Stimulated activated CD8-positive, alpha-beta memory T cell treated with anti-CD3 and anti-CD28 coated beads, Interleukin-4, amount 100 ng/mL, for 4 hours (primary cell): ENCODE measurements around the gene RBFA.
"Not testable (repeated sequence)": the region's sequence is repeated elsewhere in the genome, so short reads cannot be mapped to it uniquely, and the experiment has no call there.

ENCODE experiments used
- DNase-seq, 2 donors: peaks; one replicate each; pipeline ENCODE4 v3.0.0-alpha.2; 2020; ENCODE audit warnings: low read depth in 2 of 2, low spot score in 1 of 2

Gene RBFA, protein sequence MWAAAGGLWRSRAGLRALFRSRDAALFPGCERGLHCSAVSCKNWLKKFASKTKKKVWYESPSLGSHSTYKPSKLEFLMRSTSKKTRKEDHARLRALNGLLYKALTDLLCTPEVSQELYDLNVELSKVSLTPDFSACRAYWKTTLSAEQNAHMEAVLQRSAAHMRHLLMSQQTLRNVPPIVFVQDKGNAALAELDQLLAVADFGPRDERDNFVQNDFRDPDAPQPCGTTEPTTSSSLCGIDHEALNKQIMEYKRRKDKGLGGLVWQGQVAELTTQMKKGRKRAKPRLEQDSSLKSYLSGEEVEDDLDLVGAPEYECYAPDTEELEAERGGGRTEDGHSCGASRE

DNA sequence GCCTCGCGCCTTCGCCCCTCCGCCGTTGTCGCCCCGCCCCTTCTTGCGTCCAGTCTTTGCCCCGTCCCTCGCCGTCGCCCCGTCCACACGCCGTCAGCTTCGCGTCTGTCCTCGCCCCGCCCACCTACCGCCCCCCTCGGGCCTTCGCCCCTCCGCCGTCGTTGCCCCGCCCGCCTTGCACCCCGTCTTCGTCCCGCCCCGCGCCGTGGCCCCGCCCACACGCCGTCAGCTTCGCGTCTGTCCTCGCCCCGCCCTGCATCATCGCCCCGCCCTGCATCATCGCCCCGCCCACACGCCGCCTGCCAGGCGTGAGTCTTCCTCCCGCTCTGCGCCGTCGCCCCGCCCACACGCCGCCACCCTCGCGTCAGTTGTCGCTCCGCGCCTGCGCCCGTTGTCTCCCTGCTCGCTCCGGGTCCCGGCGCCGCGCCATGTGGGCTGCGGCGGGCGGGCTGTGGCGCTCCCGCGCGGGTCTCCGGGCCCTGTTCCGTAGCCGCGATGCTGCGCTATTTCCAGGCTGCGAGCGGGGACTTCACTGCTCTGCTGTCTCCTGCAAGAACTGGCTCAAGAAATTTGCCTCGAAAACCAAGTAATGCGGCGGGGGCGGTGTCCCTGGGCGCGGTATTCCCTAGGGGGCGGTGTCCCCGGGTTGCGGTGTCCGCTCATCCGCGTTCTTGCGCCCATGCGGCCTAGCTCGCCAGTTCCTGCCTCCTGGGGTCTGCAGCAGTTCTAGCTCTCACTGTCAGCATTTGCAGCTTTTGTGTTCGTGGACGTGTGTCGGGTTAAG lies at the start of gene RBFA:
Gene RBFA, plus strand, starts transcription at position 367 of the 784 bp plus-strand sequence. Its CDS starts 62 bp downstream, at position 429.
- DNase-seq = peak; percentile 100

DNA sequence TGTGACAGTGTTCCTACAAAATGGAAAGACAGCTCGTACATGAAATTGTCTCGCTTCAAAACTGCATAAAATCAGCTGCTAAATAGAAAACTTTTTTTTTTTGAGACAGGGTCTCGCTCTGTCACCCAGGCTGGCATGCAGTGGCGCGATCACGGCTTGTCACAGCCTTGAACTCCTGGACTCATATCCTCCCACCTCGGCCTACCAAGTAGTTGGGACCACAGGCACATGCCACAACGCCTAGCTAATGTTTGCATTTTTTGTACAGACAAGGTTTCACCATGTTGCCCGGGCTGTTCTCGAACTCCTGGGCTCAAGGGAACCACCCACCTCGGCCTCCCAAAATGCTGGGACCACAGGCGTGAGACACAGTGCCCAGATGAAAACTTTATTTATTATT lies 49.1 kb upstream of the RBFA start:
- no peak for DNase-seq

DNA sequence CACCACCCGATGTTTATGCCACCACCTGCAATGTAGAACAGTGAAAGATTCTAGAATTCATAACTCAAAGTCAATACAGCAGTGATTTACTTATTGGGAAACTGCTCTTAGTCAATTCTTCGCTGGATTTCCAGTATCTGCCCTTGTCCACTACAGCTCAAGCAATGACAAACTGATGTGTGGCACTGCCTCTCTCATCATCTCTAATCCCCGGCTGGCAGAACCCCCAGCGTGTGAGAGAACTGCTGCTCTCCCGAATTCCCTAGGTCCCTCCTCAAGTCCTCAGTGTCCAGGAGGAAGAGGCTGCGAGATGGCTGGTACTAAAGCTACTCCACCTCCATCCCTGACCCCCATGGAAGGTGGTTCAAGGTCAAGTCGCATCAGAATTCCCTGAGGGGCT lies 47.5 kb upstream of the RBFA start:
- no peak for DNase-seq

DNA sequence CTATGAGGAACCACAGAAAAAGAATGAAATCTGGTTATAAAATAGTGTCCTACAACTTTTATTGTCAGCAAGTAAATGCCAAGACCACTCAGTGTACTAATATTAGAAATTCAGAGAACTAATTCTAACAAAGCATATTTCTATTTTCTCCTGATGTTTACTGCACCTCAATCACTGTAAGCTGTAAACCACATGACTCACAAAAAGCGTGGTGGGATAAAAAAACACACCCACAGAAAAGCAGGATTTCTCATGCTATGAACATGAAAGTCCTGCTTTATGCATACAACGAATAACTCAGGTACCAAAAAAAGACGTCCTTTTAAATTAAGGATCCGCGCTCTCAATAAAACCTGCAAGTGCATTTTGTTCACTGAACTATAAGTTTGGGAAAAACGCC lies 46.7 kb upstream of the RBFA start:
- DNase-seq = no peak

DNA sequence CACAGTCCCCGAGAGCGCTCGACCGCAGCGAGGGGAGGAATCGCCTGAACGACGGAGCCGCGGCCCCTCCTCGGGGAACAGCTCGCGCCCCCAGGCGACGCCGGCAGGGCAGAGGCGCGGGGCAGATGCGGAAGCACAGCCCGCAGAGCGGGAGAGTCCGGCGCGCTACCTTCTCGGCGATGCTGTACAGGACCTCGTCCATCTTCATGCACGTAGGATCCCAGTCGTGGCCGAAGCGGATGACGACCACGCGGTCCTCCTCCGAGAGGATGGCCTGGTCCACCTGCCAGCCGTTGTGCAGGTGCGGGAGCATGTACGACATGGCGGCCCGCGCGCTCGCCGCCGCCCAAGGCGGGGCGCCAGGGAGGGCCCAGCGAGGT lies 46.2 kb upstream of the RBFA start:
- peak; percentile 12 to 21 for DNase-seq

DNA sequence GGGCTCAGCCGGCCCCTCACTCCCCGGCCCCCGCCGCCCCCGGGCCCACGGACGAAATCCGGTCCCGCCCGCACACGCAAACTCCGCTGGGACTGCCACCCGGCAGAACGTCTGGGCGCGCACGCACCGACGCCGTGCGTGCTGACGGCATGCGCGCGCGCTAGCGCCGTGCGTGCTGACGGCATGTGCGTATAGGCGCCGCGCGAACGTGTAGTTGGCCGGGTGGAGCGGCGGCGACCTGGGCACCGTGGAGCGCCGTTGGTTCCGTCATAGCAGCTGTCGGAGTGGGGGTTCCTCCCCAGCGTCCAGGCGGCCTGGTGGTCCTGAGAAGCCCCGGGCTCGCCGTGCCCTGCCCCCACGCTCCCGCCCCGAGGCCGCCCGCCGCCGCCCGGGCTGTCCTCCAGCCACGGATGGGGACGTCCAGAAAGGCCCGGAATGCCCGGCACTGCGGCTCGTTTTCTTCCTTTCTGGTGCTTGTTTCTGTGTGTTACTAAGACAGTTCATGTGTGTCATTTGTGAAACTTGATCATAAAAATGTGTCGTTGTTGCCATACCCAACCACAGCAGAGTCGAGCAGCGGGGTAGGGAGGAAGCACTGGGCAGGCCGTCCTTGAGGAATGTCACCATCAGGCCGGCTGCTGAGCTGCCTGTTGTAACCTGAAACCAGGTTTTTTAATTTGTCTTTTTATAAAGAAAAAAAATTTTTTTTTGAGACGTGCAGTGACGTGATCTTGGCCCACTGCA lies 45.6 kb upstream of the RBFA start, which contains the start of gene TXNL4A:
Gene TXNL4A, minus strand, starts transcription at position 113 of the 744 bp plus-strand sequence. CDS start 171 bp downstream, outside the sequence.
- peak; percentile 50 to 73 for DNase-seq

DNA sequence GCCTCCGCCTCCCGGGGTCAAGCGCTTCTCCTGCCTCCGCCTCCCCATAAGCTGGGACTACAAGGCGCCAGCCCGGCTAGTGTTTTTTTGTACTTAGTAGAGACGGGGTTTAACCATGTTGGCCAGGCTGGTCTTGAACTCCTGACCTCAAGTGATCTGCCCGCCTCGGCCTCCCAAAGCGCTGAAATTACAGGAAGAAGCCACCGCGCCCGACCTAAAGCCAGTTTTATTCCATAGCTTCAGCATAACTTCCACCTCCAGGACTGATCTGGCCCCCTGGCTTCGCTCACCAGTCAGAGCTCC lies 45.1 kb upstream of the RBFA start:
- no peak for DNase-seq

DNA sequence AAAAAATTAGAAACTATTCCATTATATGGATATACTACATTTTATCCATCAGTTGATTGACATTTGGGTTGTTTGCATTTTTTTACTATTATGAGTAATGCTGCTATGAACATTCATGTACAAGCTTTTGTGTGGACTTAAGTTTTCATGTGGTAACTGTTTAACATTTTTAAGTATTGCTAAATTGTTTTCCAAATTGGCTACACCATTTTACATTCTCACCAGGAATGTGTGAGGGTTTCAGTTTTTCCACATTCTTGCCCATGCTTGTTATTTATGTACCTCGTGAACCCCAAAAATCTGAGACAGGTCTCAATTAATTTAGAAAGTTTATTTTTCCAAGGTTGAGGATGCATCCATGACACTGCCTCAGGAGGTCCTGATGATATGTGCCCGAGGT lies 42.7 kb upstream of the RBFA start:
- no peak for DNase-seq

DNA sequence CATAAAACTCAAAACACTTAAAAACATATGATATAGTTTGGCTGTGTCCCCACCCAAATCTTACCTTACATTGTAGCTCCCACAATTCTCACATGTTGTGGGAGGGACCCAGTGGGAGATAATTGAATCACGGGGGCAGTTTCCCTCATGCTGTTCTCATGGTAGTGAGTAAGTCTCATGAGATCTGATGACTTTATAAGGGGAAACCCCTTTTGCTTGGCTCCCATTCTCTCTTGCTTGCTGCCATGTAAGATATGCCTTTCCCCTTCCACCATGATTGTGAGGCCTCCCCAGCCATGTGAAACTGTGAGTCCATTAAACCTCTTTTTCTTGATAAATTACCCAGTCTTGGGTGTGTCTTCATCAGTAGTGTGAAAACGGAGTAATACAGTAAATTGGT lies 34.5 kb upstream of the RBFA start:
- not testable (repeated sequence) for DNase-seq

DNA sequence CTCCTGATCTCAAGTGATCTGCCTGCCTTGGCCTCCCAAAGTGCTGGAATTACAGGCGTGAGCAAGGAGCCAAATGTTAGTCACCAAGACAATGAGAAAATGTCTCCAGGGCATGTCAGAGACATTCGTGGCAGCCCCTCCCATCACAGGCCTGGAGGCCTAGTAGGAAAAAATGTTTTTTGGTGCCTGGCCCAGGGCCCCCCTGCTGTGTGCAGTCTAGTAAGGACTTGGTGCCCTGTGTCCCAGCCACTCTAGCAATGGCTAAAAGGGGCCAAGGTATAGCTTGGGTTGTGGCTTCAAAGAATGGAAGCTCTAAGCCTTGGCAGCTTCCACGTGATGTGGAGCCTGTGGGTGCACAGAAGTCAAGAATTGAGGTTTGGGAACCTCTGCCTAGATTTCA lies 33.4 kb upstream of the RBFA start:
- no peak for DNase-seq

DNA sequence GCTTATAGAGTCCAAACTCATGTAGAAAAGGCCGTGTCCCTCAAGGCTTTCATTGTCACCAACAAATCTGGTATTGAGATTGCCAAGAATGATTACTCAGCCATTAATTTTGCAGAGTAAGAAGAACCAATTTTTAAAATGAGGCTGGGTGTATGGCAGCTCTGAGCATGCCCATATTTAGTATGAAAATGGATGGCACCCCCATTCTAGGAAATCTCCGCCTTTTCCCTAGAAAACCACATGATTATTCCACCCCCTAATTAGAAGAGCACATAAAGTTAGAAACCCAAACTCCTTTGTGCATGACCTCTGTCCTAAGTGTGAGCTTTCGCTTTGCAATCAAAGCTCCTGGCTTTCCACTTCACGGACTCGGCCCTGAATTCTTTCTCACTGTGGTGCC lies 31.8 kb upstream of the RBFA start:
- no peak for DNase-seq

DNA sequence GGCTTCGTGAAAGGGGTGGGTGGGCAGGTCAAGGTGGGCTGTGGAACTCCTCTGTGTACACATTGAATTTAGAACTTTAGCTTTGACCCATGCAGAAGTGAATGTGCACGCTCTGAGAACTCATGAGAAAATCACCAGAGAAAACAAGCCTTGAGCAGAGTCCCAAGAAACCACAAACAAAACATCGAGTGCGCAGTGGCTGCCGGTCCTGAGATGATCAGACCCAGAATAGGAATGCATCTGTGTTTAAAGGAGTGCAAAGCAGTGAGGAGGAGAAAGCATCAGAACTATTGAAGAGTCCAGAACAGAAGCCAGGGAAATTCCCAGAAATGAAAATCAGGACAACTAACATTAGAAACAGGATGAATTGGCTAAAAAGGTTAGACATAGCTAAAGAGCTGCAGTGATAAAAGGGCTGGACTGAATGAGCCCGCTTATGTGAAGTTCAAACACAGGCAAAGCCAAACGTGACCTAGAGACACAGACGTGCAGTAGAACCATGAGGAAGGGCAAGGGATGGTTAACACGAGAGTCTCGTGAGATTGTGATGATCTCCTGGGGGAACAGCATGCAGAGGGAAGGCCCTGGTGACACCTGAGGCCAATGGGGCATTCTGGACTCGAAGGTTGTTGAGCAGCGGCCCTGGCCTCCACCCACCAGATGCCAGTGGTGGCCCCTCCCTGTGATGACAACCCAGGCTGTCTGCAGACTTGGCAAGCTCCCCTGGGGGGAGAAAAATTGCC lies 29.5 kb upstream of the RBFA start:
- no peak for DNase-seq

DNA sequence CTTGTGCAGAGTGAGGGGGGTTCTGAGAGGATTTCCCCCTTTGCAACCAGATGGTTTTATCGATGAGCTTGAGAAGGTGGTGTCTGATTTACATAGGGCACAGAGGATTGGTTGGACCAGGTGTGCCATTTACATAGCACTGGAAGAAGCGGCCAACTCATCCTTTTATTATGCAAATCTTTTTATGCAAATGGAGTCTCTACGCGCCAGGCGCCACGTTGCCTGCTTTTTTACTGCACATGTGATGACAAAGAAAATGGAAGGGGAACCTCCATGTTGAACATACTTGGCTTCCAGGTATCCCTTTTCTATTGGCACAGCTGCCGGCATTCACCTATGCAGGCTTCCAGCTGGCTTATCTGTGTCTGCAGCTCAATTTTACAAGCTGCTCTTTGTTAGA lies 27.5 kb upstream of the RBFA start:
- no peak for DNase-seq

DNA sequence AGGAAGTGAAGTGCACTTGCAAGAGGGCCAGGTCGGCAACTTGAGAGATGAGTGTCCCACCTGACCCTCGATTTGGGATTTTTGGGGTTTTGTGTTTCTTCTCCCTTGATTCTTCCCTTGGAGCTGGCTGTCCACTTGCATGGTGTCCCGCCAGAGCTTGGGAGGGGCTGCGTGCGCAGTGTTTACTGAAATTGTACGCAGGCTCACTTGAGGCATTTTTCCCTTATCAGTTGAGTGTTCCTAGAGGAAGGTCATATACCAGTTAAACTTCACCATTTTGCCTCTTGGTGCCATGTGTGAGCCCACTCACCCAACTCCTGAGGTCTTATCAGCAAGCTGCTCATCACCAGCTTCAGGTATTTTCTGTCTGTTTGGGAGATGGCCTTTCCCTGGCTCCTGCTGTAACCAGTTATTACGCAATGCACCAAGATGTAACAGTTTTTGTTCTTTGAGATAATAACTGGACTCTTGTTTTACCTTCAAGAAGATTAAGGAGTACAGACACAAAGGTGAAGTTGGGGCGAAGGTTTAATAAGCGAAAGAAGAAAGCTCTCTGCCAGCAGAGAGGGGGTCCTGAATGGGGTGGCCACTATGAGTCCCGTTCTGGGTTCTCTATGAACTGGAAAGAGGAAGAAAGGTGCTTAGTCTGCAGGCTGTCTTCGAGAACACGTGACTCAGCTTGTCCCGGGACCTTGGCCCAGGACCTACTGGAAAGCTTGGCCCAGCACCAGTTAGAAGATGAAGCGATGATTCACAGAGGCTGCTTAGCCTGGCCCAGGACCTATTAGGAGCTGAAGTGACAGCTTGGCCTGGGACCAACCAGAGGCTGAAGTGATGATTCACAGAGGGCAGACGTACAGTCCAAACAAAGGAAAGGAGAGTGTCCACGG lies 24.3 kb upstream of the RBFA start:
- no peak for DNase-seq

DNA sequence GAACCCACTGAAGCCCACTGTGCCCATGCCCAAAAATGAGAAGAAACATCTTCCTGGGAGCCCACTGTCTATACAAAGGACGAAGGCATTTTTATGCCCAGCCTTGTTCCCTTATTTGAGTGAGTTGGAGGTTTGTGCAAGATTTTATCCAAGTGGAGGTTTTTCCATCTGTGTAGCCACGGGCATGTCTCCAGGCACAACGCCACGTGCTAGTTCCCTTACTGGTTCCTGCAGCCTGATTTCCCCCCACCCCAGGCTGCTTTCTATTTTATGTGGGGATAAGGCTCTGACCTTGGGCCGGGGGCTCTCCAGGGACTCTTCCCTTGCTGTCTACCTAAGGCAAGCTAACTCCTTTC lies 23.7 kb upstream of the RBFA start:
- DNase-seq = no peak

DNA sequence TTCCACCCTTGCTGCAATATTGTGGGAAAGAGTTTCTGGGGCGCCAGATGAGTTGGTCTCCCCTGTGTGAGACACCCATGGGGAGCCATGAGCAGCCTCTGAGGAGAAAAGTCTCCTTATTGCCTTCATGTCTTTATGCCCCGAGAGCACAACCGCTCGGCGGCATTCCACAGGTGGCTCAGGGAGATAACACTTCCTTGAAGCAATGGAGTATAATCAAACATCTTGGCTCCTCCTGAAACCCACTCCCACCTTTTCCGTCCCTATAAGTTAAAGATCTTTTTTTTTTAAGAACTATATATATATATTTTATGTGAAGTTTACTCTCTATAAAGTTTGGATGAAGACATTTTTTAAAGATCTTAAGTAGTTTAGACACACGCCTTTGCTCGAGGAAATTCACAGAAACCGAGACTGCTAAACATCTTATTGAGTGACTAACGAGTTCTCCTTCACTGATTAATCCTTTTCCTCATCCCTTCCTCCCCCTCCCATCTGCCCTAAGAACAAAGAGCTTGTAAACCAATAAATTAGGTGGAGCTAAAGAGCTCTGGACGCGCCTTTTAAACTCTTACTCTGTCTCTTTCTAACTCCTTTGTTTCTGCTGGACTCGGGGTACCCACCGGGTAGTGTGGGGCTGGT lies 22.6 kb upstream of the RBFA start:
- DNase-seq = not testable (repeated sequence)

DNA sequence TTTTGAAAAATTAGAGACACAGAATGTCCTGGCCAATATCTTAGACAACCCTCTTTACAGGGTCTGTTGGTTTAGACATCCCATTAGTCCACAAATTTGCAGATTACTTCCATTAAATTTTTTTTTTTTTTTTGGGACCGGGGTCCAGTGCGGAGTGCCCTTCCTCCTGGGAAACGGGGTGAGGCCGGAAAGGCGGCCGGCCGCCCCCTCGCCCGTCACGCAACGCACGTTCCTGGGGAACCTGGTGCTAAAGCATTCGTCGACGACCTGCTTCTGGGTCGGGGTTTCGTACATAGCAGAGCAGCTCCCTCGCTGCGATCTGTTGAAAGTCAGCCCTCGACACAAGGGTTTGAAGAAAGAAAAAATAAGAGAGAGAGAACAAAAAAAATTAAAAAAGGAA lies 21.5 kb upstream of the RBFA start:
- DNase-seq = no peak

DNA sequence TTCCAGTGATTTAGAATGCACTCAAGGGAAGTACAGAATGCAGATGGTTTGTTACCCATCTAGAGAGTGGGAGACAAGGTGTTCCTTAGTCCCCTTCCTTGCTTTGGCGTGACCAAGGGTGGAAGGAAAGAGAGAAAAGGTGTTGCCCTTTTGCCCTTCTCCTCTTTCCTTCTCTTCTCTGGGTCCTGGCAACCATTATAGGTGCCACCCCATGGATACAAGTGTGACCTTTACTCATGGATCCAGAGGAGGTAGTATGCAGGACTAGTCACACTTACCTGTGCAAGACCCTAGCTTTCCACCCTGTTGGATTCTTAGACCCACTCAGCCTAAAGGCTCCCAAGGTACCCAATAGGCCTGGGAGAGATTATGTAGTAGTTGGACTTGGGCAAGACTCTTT lies 11.6 kb upstream of the RBFA start:
- no peak for DNase-seq

DNA sequence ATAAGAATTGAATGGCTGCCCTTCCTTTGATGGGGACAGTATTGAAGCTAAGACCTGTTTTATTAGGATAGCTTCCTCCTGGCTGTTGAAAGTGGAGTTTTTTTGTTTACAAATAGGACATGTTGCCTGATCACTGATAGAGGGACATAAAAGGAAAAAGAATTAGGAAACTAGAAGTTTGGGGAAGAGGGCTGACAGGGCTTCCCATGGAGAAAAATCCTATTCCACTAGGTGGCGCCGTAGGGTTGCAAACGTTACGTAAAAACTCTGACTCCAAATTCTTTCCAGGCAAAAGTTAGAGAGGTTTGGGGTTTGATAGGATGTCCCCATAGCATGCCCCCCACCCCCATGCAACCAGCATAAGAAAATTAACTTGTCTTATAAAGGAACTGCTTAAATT lies 11.1 kb upstream of the RBFA start:
- no peak for DNase-seq

DNA sequence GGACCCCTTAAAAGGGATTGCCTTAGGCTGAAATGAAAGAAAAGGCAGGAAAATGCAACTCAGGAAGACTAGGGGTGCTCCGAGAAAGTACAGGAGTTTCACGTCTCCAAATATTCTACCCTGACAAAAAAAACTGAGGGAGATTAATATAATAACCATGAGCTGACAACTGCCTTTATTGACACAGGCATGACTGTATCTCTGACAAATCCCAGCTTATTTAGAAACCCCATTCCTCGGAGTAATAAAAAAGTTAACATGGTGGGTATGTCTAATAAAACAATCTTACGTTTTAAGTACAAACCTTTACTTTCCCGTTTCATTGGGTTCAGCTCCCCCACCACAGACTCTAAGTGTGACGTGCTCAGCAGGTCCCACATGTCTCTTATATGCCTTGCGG lies 7.9 kb upstream of the RBFA start:
- no peak for DNase-seq
